Endothelial cell of umbilical vein (primary cell): ENCODE results near the gene EDA. TPM values are rescaled to one million over a fixed set of nuclear protein-coding genes. Genes with fewer than 3 reads are reported as not detected.

Experiments
- BruUV-seq: library from RNA; stranded (reverse); fragments of 400-500 nt; replicated peaks from 2 replicates; lab custom pipeline; 2021; lab: Mats Ljungman, UMichigan
- CTCF ChIA-PET: fragments of 300-600, 350-600 bp; sonication (Branson Sonifier 250); formaldehyde crosslinking; loops from one replicate; lab custom pipeline; 2021; ENCODE audit warnings: antibody characterized with exemption, inconsistent platforms; lab: Charles Lee
- POLR2A ChIA-PET: fragments of 300-600, 350-600 bp; sonication (Branson Sonifier 250); formaldehyde crosslinking; loops from one replicate; lab custom pipeline; 2021; ENCODE audit warnings: antibody characterized with exemption, inconsistent platforms; lab: Charles Lee
- DNase-seq: peaks from one replicate; pipeline ENCODE4 v3.0.0-alpha.2; 2011; ENCODE audit warnings: low read depth, low spot score
- FAIRE-seq: peaks from 2 replicates; lab custom pipeline; 2011; peaks lifted over from hg19 to GRCh38; lab: Jason Lieb, UNC
- H2AFZ ChIP-seq: 2 replicates; pipeline ENCODE4 v1.6.0; 2012; ENCODE audit warnings: low read depth, low read length, control low read depth, inconsistent platforms
- H3K27ac ChIP-seq: 2 replicates; pipeline ENCODE4 v1.5.1; 2011; ENCODE audit warnings: low read depth, mild to moderate bottlenecking, control low read depth, low read length, moderate library complexity; ENCODE audit not compliant: insufficient read depth
- H3K27me3 ChIP-seq, 2 experiments: 2 replicates each; pipeline versions ENCODE4 v1.6.0 to v1.6.1; 2011; ENCODE audit warnings: low read length in 2 of 2, mixed read lengths in 1 of 2; ENCODE audit not compliant: control insufficient read depth in 2 of 2, insufficient read depth in 2 of 2
- H3K36me3 ChIP-seq, 2 experiments: 2 replicates in 1 of 2; 3 replicates in 1 of 2; pipeline ENCODE4 v1.5.1; 2011; ENCODE audit warnings: low read length in 2 of 2, mild to moderate bottlenecking in 1 of 2, moderate library complexity in 1 of 2; ENCODE audit not compliant: control insufficient read depth in 2 of 2, insufficient read depth in 2 of 2; ENCODE audit errors: extremely low read depth in 1 of 2
- H3K4me1 ChIP-seq: 3 replicates; pipeline ENCODE4 v1.5.1; 2011; ENCODE audit warnings: mild to moderate bottlenecking, low read length; ENCODE audit not compliant: control insufficient read depth, insufficient read depth; ENCODE audit errors: extremely low read depth
- H3K4me2 ChIP-seq: 2 replicates; pipeline ENCODE4 v1.6.1; 2011; ENCODE audit warnings: low read length, control low read depth, mixed read lengths; ENCODE audit not compliant: insufficient read depth
- H3K4me3 ChIP-seq, 3 experiments: fragments of 200-600 bp in 1 of 3; sonication (generic), shearing (Covaris generic) in 1 of 3; replicated peaks in 1 of 3; 2 replicates each; pipeline ENCODE4 v1.5.1; 2011 to 2016; ENCODE audit warnings: control low read depth in 3 of 3, low read length in 3 of 3, mild to moderate bottlenecking in 2 of 3, inconsistent platforms in 1 of 3, low read depth in 1 of 3, moderate library complexity in 1 of 3; ENCODE audit not compliant: insufficient read depth in 1 of 3
- H3K79me2 ChIP-seq: 2 replicates; pipeline ENCODE4 v1.6.0; 2012; ENCODE audit warnings: low read length, inconsistent platforms; ENCODE audit not compliant: control insufficient read depth, insufficient read depth
- H3K9ac ChIP-seq: replicated peaks from 2 replicates; pipeline ENCODE3; 2011; ENCODE audit warnings: low read length, control low read depth; ENCODE audit not compliant: insufficient read depth; ENCODE audit errors: extremely low read depth
- H3K9me1 ChIP-seq: replicated peaks from 3 replicates; pipeline ENCODE4 v1.6.0; 2011; ENCODE audit warnings: mild to moderate bottlenecking, low read length; ENCODE audit not compliant: control insufficient read depth, insufficient read depth; ENCODE audit errors: extremely low read depth
- H3K9me3 ChIP-seq: replicated peaks from 2 replicates; pipeline ENCODE4 v1.5.1; 2012; ENCODE audit warnings: low read length, inconsistent platforms; ENCODE audit not compliant: control insufficient read depth, insufficient read depth
- H4K20me1 ChIP-seq: replicated peaks from 2 replicates; pipeline ENCODE3; 2011; ENCODE audit warnings: mild to moderate bottlenecking, low read length; ENCODE audit not compliant: control insufficient read depth, insufficient read depth; ENCODE audit errors: extremely low read depth
- CTCF ChIP-seq, 2 donors: IDR thresholded peaks; 1 replicate in 1 of 2; 2 replicates in 1 of 2; pipeline ENCODE4 v1.5.1; 2011; ENCODE audit warnings: low read length in 2 of 2, mild to moderate bottlenecking in 2 of 2, moderate library complexity in 2 of 2, control low read depth in 1 of 2, inconsistent platforms in 1 of 2, low read depth in 1 of 2; ENCODE audit not compliant: insufficient read depth in 1 of 2; ENCODE audit errors: extremely low read depth in 1 of 2
- EZH2 ChIP-seq: IDR thresholded peaks from 2 replicates; pipeline ENCODE4 v1.6.1; 2012; ENCODE audit warnings: borderline replicate concordance, low read depth, mild to moderate bottlenecking, moderate library complexity, low read length, inconsistent platforms; ENCODE audit not compliant: severe bottlenecking
- FOS ChIP-seq: IDR thresholded peaks from 2 replicates; pipeline ENCODE4 v1.6.1; 2011; ENCODE audit warnings: mild to moderate bottlenecking, low read length, moderate library complexity, borderline replicate concordance; ENCODE audit not compliant: insufficient read depth
- GATA2 ChIP-seq: IDR thresholded peaks from 2 replicates; pipeline ENCODE4 v1.7.0; 2011; ENCODE audit warnings: low read depth, mild to moderate bottlenecking, moderate library complexity, mixed read lengths, low read length; ENCODE audit not compliant: insufficient read length, insufficient read depth
- JUN ChIP-seq: IDR thresholded peaks from 2 replicates; pipeline ENCODE4 v1.6.1; 2011; ENCODE audit warnings: borderline replicate concordance, low read depth; ENCODE audit not compliant: insufficient read length, insufficient read depth
- MAX ChIP-seq: IDR thresholded peaks from 2 replicates; pipeline ENCODE4 v1.6.1; 2011; ENCODE audit not compliant: insufficient read depth, insufficient read length
- MYC ChIP-seq: IDR thresholded peaks from one replicate; pipeline ENCODE4 v1.6.1; 2011; ENCODE audit warnings: mild to moderate bottlenecking, low read depth, low read length
- POLR2A ChIP-seq: IDR thresholded peaks from 2 replicates; pipeline ENCODE4 v1.6.1; 2012; ENCODE audit warnings: low read depth, mild to moderate bottlenecking, control low read depth, low read length
- POLR2AphosphoS5 ChIP-seq: IDR thresholded peaks from 2 replicates; pipeline ENCODE4 v1.6.1; 2012; ENCODE audit warnings: low read depth, mild to moderate bottlenecking, control low read depth, low read length, moderate library complexity; ENCODE audit not compliant: insufficient read depth
- dilution Hi-C: fragments of 300-500 bp; cut with MboI; formaldehyde crosslinking; loops from one replicate; pipeline ENCODE4 v1.15.0; 2019; ENCODE audit warnings: low sequenced_read_pairs; ENCODE audit not compliant: extremely low pct_ligation_motif_present
- intact Hi-C: fragments of 100-400 bp; cut with micrococcal nuclease; formaldehyde crosslinking; loops from one replicate; pipeline ENCODE4 v1.10.0; 2022
- polyA plus RNA-seq, 4 experiments: library from polyadenylated mRNA; depleted of rRNA in 3 of 4; stranded (reverse) in 3 of 4; unstranded in 1 of 4; fragments of >200 nt; gene quantifications; 2 replicates each; pipeline versions ENCODE4 v1.2.1 to v1.2.3, GENCODE V29; 2011 to 2012; ENCODE audit warnings: missing spikeins in 1 of 4
- total RNA-seq: library from RNA; stranded (reverse); gene quantifications from 2 replicates; pipeline ENCODE4 v1.2.3, GENCODE V29; 2021

EDA gene
- total and polyA plus RNA-seq, 2 donors (not counting 3 experiments of a cell fraction or from before 2014, with no cell fraction given), result 0.37 to 1.2 TPM

- H3K9me3 ChIP-seq, result no peaks in the 10 kb centered on the region
- no peaks in the 10 kb centered on the region for H3K79me2 ChIP-seq
- no peak overlapping the region for H3K4me3 ChIP-seq
- no peak overlapping the region for H3K27ac ChIP-seq
- no peaks in the 10 kb centered on the region for H3K36me3 ChIP-seq
- ChIA-PET POLR2A (no interaction called here), CTCF (no interaction called here)
- intact Hi-C loops, result no loop called here
- H3K9me1 ChIP-seq, result no peaks in the 10 kb centered on the region
- no TSS peak for BruUV-seq
- no peak overlapping the region for H3K4me2 ChIP-seq
- H3K27me3 ChIP-seq, result no peaks in the 10 kb centered on the region
- no peak for DNase-seq
- dilution Hi-C loops, result no loop called here
- no peaks in the 10 kb centered on the region for H3K4me1 ChIP-seq
- no peak overlapping the region for H3K9ac ChIP-seq
- no peak overlapping the region for H2AFZ ChIP-seq
- FAIRE-seq, result no peak
- TF ChIP-seq POLR2A, result no peak
- TF ChIP-seq JUN, result no peak
- TF ChIP-seq FOS, result no peak
- no peak for TF ChIP-seq CTCF (IDR thresholded peaks at IDR 0.05; ENCODE audit: extremely low read depth in 1 of 2, insufficient read depth in 1 of 2, low read depth in 1 of 2, low read length in 2 of 2)
- no peak for TF ChIP-seq POLR2AphosphoS5
- no peak for TF ChIP-seq EZH2
- no peak for TF ChIP-seq GATA2
- no peak for TF ChIP-seq MYC
- TF ChIP-seq MAX, result no peak
- H4K20me1 ChIP-seq, result no peaks in the 10 kb centered on the region
These were observed 102.2 kb downstream of the EDA start for GRCh38 chrX:69718102-69718501.
